ENCODE results near the gene GAMT. TPM values are rescaled to one million over a fixed set of nuclear protein-coding genes. Genes with fewer than 3 reads are reported as not detected.
A peak's percentile ranks its signal among the peaks of the same experiment; 100 is the strongest.

GAMT gene
- total RNA-seq, 2 experiments from 2014 or later = 11.0 to 13.0 TPM

DNA sequence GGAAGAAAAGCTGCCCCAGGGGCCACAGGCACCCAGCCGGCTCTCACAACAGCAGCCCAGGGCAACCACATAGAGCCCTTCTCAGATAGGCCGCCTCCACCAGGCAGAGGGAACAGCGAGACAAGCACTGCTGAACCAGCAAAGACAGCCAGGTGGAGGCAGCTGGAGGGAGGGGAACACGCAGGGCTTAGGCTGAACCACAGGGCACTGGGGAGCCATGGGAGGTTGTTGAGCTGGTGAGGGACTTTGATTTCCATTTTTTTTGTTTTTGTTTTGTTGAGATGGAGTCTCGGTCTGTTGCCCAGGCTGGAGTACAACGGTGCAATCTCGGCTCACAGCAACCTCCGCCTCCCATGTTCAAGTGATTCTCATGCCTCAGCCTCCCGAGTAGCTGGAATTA lies 3.5 kb downstream of the GAMT start:
- no peaks in the 10 kb centered on the region for H3K9me3 Mint-ChIP-seq
- ATAC-seq (ENCODE audit: poor library complexity) (no peak), DNase-seq (no peak)
- TF ChIP-seq, protein P1, sequence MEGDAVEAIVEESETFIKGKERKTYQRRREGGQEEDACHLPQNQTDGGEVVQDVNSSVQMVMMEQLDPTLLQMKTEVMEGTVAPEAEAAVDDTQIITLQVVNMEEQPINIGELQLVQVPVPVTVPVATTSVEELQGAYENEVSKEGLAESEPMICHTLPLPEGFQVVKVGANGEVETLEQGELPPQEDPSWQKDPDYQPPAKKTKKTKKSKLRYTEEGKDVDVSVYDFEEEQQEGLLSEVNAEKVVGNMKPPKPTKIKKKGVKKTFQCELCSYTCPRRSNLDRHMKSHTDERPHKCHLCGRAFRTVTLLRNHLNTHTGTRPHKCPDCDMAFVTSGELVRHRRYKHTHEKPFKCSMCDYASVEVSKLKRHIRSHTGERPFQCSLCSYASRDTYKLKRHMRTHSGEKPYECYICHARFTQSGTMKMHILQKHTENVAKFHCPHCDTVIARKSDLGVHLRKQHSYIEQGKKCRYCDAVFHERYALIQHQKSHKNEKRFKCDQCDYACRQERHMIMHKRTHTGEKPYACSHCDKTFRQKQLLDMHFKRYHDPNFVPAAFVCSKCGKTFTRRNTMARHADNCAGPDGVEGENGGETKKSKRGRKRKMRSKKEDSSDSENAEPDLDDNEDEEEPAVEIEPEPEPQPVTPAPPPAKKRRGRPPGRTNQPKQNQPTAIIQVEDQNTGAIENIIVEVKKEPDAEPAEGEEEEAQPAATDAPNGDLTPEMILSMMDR (IDR thresholded peaks at IDR 0.05) = no peak
- intact Hi-C loops (cut with DNase I, micrococcal nuclease) = no loop called here
- POLR2A ChIA-PET = interaction anchor here (1.0 to 1.2 kb wide), 3 partner anchors 12 to 129 kb away, joined by 3 read pairs; partner anchors contain the start of gene CIRBP
- H3K36me3 ChIP-seq (ENCODE audit: insufficient read depth, low read length) = peaks cover 10% of the 10 kb centered on the region
- no peaks in the 10 kb centered on the region for H3K9me3 ChIP-seq (ENCODE audit: control insufficient read depth in 1 of 2, insufficient read depth in 1 of 2, low read length in 2 of 2)
- CTCF ChIA-PET = no interaction called here
- H3K4me1 Mint-ChIP-seq (ENCODE audit: low read depth) = peaks cover 5% of the 10 kb centered on the region
- H3K27ac Mint-ChIP-seq = no peak overlapping the region
- H3K27me3 ChIP-seq (ENCODE audit: control insufficient read depth in 1 of 2, insufficient read depth in 2 of 2, low read length in 2 of 2) = peaks cover 0 to 7% of the 10 kb centered on the region in 2 experiments
- H3K4me3 Mint-ChIP-seq = peak overlapping the region; percentile 25
- H3K27me3 Mint-ChIP-seq = no peaks in the 10 kb centered on the region
- peaks cover 38% of the 10 kb centered on the region for H3K4me1 ChIP-seq (ENCODE audit: insufficient read depth, low read length)
- H3K27ac ChIP-seq (ENCODE audit: low read depth in 1 of 2, low read length in 2 of 2) = no peak overlapping the region
- no peaks in the 10 kb centered on the region for H3K36me3 Mint-ChIP-seq (ENCODE audit: low read depth)
- no peak overlapping the region for H3K4me3 ChIP-seq (ENCODE audit: low read length)

DNA sequence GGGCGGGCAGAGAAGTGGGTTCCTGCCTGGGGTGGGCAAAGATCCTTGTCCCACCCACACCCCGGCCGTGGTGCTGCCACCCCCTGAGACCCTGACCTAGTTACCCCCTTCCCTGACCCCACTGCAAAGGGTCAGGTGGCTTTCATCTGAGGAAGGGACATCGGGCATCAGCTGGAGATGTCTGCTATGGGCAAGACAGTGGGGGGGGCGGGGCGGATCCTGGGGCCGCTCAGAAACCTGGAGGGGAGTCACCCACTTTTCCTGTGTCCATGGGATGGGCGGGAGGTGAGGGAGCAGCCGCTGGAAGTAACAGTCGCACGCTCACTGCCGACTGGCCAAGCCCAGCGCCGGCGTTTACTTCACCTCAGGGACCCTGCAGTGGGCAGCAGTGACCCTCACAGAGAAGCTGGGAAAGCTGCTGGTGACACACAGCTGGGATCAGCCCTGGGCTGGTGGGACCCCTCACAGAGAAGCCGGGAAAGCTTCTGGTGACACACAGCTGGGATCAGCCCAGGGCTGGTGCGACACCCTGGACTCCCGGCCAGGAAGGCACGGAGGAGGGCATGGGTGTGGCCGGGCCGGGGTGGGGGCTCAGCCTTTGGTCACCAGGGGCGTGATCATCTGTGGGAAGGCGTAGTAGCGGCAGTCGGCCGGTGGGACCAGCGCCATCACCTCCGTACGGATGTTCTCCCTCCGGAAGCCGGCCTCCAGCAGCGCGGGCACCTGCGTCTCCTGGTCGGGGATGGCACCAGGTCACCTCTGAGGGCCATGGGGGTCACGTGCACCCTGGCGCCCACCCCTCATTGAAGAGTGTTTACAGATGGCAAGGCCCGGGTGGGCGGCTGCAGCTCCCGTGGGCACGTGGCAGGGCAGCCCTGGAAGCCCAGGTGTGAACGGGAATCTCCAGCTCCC lies 4.3 kb downstream of the GAMT start:
- H3K4me3 Mint-ChIP-seq = no peak overlapping the region
- ATAC-seq (ENCODE audit: poor library complexity) (no peak), DNase-seq (no peak)
- H3K4me1 Mint-ChIP-seq (ENCODE audit: low read depth) = no peaks in the 10 kb centered on the region
- H3K9me3 Mint-ChIP-seq = no peaks in the 10 kb centered on the region
- Histone ChIP-seq H3K4me1 (ENCODE audit: insufficient read depth, low read length) (peaks cover 30% of the 10 kb centered on the region), H3K27me3 (ENCODE audit: control insufficient read depth in 1 of 2, insufficient read depth in 2 of 2, low read length in 2 of 2) (no peaks in the 10 kb centered on the region), H3K9me3 (ENCODE audit: control insufficient read depth in 1 of 2, insufficient read depth in 1 of 2, low read length in 2 of 2) (no peaks in the 10 kb centered on the region), H3K27ac (ENCODE audit: low read depth in 1 of 2, low read length in 2 of 2) (no peak overlapping the region), H3K4me3 (ENCODE audit: low read length) (no peak overlapping the region), H3K36me3 (ENCODE audit: insufficient read depth, low read length) (peaks cover 19% of the 10 kb centered on the region)
- intact Hi-C loops (cut with DNase I, micrococcal nuclease) = no loop called here
- POLR2A ChIA-PET = interaction anchor here (1.1 kb wide), 1 partner anchor 128 kb away, joined by 3 read pairs; the partner anchor contains the start of gene CIRBP
- CTCF ChIA-PET = no interaction called here
- H3K36me3 Mint-ChIP-seq (ENCODE audit: low read depth) = peaks cover 6% of the 10 kb centered on the region
- H3K27ac Mint-ChIP-seq = no peak overlapping the region
- H3K27me3 Mint-ChIP-seq = no peaks in the 10 kb centered on the region
- TF ChIP-seq, protein P1 (IDR thresholded peaks at IDR 0.05) = no peak

DNA sequence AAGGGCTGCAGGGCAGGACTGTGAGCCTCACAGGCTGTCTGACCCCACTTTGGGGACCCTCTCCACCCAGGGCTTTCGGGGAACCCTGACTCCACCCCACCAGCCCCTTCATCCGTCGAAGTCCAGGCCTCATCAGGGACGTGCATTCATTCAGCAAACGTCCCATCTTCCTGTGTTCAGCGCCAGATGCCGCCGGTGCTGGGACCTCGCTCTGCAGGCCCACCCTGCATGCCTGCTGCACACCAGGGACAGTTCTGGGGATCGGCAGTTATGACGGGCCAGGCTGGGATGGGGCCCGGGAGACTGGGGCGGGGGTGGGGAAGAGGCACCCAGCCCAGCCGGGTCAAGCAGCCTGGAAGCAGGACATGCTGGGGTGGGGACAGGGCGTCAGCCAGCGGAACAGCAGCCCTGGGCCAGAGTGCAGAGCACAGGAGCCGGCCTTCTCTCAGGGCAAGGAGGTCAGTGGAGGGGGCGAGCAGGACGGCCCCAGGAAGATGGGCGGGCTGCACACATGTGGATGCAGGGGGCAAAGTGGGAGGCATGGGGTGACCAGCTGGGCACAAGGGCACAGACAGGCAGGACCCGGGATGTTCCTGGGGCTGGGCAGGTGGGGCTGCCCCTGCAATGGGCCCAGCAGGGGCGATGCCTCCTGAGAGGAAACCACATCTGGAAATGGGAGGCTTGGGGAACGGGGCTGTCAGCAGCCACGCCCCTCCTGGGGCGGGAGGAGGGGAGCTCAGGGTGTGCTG lies 5.1 kb downstream of the GAMT start:
- no peaks in the 10 kb centered on the region for H3K9me3 ChIP-seq (ENCODE audit: control insufficient read depth in 1 of 2, insufficient read depth in 1 of 2, low read length in 2 of 2)
- intact Hi-C loops (cut with DNase I, micrococcal nuclease) = no loop called here
- CTCF ChIA-PET = no interaction called here
- no peak overlapping the region for H3K4me3 ChIP-seq (ENCODE audit: low read length)
- Mint-ChIP-seq H3K4me3 (no peak overlapping the region), H3K36me3 (ENCODE audit: low read depth) (peaks cover 10% of the 10 kb centered on the region), H3K9me3 (no peaks in the 10 kb centered on the region), H3K27me3 (no peaks in the 10 kb centered on the region), H3K27ac (no peak overlapping the region), H3K4me1 (ENCODE audit: low read depth) (no peaks in the 10 kb centered on the region)
- peaks cover 24% of the 10 kb centered on the region for H3K4me1 ChIP-seq (ENCODE audit: insufficient read depth, low read length)
- ATAC-seq (ENCODE audit: poor library complexity) (no peak), DNase-seq (no peak)
- peaks cover 21% of the 10 kb centered on the region for H3K36me3 ChIP-seq (ENCODE audit: insufficient read depth, low read length)
- no peak overlapping the region for H3K27ac ChIP-seq (ENCODE audit: low read depth in 1 of 2, low read length in 2 of 2)
- TF ChIP-seq, protein P1 (IDR thresholded peaks at IDR 0.05) = no peak
- POLR2A ChIA-PET = no interaction called here
- H3K27me3 ChIP-seq (ENCODE audit: control insufficient read depth in 1 of 2, insufficient read depth in 2 of 2, low read length in 2 of 2) = no peaks in the 10 kb centered on the region

Data from CD4-positive, alpha-beta T cell (primary cell).